Measurements from ENCODE around the gene SLC39A5. TPM values are rescaled to one million over a fixed set of nuclear protein-coding genes. Genes with fewer than 3 reads are reported as not detected.

Gene SLC39A5
- total and polyA plus RNA-seq, 2 of the 13 experiments (the other 11 are each of a cell fraction or from before 2014, with no cell fraction given), result 59.7 to 101 TPM

GRCh38 chr12:56216461-56216860 lies 13.4 kb upstream of the SLC39A5 start:
- 98% methylated on average over 3 of the region's 3 CpGs for WGBS (ENCODE audit: low lambda C conversion rate)
- CTCF ChIA-PET (ENCODE audit: low intra/inter-chr PET ratio, low total read pairs), result no interaction called here
- no peak for ATAC-seq
- H3K4me3 ChIP-seq (replicated peaks in 1 of 3; ENCODE audit: insufficient read depth in 1 of 3, low read depth in 2 of 3, low read length in 3 of 3), result no peak overlapping the region
- H3K4me2 ChIP-seq (ENCODE audit: low read depth, low read length), result no peak overlapping the region
- no peaks in the 10 kb centered on the region for H4K20me1 ChIP-seq (ENCODE audit: insufficient read depth, low read length)
- intact Hi-C loops (cut with micrococcal nuclease; ENCODE audit: unreplicated experiment), result no loop called here
- H3K27me3 ChIP-seq (ENCODE audit: control insufficient read depth in 1 of 2, insufficient read depth in 2 of 2, low read length in 2 of 2), result no peaks in the 10 kb centered on the region; a peak in 1 of 5 replicates
- no peak for FAIRE-seq
- no peak overlapping the region for H3K9ac ChIP-seq (ENCODE audit: insufficient read depth, low read depth, low read length)
- BruUV-seq (replicated peaks), result no TSS peak
- in situ Hi-C loops (cut with HindIII; ENCODE audit: extremely low pct_ligation_motif_present, low pct_unique_long_range_greater_than_20kb), result no loop called here
- POLR2A ChIA-PET, result no interaction called here
- no peaks in the 10 kb centered on the region for H3K9me3 ChIP-seq (ENCODE audit: low read length)
- peaks cover 9% of the 10 kb centered on the region for H3K4me1 ChIP-seq (ENCODE audit: insufficient read depth, low read length)
- no peak overlapping the region for H3K27ac ChIP-seq (ENCODE audit: extremely low read length, insufficient read depth, low read length)
- peaks cover 8 to 40% of the 10 kb centered on the region in 2 experiments; a peak in 4 of 5 replicates for H3K36me3 ChIP-seq (replicated peaks in 1 of 2; ENCODE audit: control insufficient read depth in 1 of 2, insufficient read depth in 2 of 2, low read length in 2 of 2)
- H2AFZ ChIP-seq (ENCODE audit: low read length), result no peak overlapping the region
- TF ChIP-seq ZFP36L2 (CRISPR knock-in tag; IDR thresholded peaks at IDR 0.05), result no peak
- TF ChIP-seq SYNCRIP (IDR thresholded peaks at IDR 0.05; ENCODE audit: insufficient read depth, low read depth, low read length), result no peak
- no peak for TF ChIP-seq ZNF660 (CRISPR knock-in tag; IDR thresholded peaks at IDR 0.05; ENCODE audit: borderline replicate concordance, low read depth)
- TF ChIP-seq DPF2 (CRISPR knock-in tag; IDR thresholded peaks at IDR 0.05; ENCODE audit: borderline replicate concordance, low read depth), result no peak
- TF ChIP-seq ZNF614 (CRISPR knock-in tag; IDR thresholded peaks at IDR 0.05; ENCODE audit: borderline replicate concordance), result no peak
- TF ChIP-seq ZBTB33 (CRISPR knock-in tag; IDR thresholded peaks at IDR 0.05), result no peak
- TF ChIP-seq SKIL (CRISPR knock-in tag; IDR thresholded peaks at IDR 0.05; ENCODE audit: borderline replicate concordance), result no peak
- no peak for TF ChIP-seq ZNF510 (CRISPR knock-in tag; IDR thresholded peaks at IDR 0.05; ENCODE audit: low read depth)
- TF ChIP-seq ZNF550 (CRISPR knock-in tag; IDR thresholded peaks at IDR 0.05; ENCODE audit: borderline replicate concordance), result no peak
- no peak for DNase-seq (ENCODE audit: low spot score)
- H3K79me2 ChIP-seq (ENCODE audit: insufficient read depth, low read length), result peaks cover 12% of the 10 kb centered on the region

Measured in HepG2 (cell line).